Gastrocnemius medialis (tissue), 4 donors: Measurements from ENCODE around the gene SNX11.

ENCODE experiments used
- POLR2A ChIP-seq, 2 donors: fragments of 450-650 bp; IDR thresholded peaks; one replicate each; pipeline ENCODE4 v1.6.1; 2017; ENCODE audit warnings: antibody characterized with exemption in 2 of 2, mild to moderate bottlenecking in 2 of 2, moderate library complexity in 2 of 2
- TF ChIP-seq, protein P1 (sequence below), 5 experiments: fragments of 450-650 bp in 3 of 5; fragments of 200-600 bp in 2 of 5; sonication (generic) in 2 of 5; IDR thresholded peaks in 4 of 5; conservative IDR thresholded peaks in 1 of 5; 1 replicate in 4 of 5; 2 replicates in 1 of 5; pipeline ENCODE4 v1.5.1; 2016 to 2019; ENCODE audit warnings: antibody characterized with exemption in 5 of 5, mild to moderate bottlenecking in 3 of 5, moderate library complexity in 3 of 5

DNA sequence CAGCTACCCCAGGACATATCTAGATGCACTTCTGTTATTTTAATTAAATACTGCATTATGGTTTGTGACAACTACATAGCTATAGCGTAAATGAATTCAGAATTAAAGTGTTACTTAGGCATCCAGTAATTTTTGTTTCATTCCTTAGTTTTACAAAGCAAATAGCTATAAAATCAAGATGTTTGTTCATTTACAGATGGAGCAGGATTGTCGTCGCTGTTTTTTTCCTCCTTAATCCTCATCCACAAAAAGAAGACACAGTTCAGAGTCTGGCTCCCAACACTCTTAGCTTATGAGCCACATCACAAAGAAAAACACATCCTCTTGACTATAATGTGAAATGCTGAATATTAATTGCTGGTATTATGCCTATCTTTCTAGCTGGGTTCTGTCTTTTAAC is 43.7 kb downstream of the SNX11 start:
- TF ChIP-seq, protein P1, sequence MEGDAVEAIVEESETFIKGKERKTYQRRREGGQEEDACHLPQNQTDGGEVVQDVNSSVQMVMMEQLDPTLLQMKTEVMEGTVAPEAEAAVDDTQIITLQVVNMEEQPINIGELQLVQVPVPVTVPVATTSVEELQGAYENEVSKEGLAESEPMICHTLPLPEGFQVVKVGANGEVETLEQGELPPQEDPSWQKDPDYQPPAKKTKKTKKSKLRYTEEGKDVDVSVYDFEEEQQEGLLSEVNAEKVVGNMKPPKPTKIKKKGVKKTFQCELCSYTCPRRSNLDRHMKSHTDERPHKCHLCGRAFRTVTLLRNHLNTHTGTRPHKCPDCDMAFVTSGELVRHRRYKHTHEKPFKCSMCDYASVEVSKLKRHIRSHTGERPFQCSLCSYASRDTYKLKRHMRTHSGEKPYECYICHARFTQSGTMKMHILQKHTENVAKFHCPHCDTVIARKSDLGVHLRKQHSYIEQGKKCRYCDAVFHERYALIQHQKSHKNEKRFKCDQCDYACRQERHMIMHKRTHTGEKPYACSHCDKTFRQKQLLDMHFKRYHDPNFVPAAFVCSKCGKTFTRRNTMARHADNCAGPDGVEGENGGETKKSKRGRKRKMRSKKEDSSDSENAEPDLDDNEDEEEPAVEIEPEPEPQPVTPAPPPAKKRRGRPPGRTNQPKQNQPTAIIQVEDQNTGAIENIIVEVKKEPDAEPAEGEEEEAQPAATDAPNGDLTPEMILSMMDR (IDR thresholded peaks at IDR 0.05 in 4 of 5, conservative IDR thresholded peaks at IDR 0.05 in 1 of 5) = no peak
- TF ChIP-seq POLR2A (IDR thresholded peaks at IDR 0.05) = no peak
